Fibroblast of skin of left quadriceps (primary cell): ENCODE measurements around the gene RBPJL.
A peak's percentile ranks its signal among the peaks of the same experiment; 100 is the strongest.

ENCODE experiments used
- DNase-seq, 2 experiments: peaks; one replicate each; pipeline ENCODE4 v3.0.0-alpha.2; 2013; ENCODE audit warnings: low read depth in 2 of 2

The RBPJL gene

DNA sequence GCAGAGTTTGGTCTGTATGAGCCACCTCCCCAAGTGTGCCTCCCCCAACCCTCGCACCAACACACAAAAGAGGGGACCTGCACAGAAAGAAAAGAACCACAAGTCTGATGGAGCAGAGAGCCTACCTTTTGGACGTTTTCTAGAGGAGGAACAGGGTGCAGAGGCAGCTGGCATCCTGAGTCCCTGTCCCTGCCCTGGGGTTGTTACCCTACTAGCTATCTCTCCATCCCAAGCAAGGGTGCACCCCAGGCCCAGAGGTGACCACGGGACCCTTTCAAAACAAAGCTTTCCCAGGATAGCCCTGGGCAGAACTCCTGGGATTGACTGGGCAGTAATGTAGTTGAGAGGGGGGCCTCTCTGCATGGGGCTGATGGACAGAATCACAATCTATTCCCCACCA, 11.2 kb downstream of the RBPJL start:
- DNase-seq: no peak

DNA sequence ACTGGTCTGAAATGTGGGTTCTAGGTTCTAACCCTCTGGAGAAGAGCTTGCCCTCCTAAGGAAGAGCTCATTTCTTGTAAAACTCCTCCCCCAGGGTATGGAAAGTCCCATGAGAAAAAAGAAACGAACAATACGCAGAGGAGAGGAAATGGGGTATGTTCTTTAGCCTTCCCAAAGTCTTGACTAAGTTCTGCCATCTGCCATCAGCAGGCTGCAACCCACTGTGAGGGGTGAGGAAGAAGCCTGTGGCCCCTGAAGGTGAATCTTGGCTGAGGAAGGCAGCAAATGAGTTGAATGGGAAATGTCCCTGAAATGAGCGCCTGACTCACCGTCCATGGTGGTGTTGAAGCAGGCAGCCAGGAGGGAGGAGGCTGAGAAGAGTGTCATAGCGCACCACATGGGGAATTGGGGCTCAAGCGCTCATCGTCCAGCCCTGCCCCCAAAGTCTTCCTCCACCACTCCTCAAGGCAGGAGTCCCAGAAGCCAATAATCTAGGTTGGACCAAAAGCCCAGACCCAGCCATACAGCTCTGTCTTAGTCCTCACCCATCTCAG, 11.8 kb downstream of the RBPJL start:
- DNase-seq: no peak

DNA sequence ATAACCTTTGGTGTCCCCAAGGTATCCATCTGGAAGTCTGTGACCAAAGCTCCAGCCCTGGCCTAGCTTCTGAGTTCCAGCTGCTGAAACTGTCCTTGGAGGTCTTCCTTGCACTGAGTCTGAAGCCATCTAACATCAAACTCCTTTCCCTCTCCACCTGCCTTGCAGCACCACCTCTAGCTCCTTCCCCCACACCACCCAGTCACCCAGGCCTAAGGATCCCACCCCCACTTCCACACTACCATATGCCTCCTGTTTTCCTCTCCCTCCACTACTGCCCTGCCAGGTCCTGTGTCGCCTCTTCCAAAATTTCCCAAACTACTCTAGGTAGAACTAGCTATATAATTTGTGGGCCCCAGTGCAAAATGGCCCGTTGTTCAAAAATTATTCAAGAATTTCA, 12.3 kb downstream of the RBPJL start:
- no peak for DNase-seq

DNA sequence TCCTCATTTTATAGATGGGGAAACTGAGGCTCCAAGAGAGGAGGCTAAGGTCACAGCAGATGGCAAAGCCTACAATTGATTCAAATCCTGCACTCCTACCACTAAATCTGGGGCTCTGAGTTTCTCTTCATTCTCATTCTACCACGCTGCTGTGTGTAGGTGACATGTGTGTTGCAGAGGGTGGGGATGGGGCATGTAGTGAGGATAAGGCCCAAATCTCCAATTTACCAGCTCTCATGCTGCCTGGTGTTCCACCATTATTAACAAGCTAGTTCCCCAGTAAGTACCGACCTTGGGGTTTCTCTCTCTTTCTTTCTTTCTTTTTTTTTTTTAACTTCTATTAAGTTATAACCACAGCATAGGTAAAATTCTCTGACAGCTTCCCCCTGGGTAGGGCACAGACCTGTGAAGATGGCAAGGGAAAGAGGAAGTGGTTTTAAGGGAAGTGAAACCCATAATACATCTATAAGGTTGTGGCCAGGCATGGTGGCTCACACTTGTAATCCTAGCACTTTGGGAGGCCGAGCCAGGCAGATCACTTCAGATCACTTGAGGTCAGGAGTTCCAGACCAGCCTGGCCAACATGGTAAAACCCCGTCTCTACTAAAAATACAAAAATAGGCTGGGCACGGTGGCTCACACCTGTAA, 14.4 kb downstream of the RBPJL start:
- DNase-seq: no peak

DNA sequence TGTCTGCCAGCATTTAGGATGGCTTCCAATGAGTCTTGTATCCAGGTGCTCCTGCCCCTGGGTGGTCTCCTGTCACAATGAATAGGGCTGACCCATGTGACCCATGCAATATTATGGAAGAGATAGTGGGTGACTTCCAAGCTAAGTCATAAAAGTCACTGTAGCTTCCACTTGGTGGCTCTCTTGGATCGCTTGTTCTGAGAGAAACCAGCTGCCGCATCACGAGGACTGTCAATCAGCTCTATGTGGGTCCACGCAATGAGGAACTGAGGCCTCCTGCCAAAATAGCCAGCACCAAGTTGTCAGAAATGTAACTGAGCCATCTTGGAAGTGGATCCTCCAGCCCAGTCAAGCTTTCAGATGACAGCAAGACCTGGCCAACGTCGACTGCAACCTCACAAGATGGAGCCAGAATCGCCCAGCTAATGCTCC, 16.3 kb downstream of the RBPJL start:
- no peak for DNase-seq

DNA sequence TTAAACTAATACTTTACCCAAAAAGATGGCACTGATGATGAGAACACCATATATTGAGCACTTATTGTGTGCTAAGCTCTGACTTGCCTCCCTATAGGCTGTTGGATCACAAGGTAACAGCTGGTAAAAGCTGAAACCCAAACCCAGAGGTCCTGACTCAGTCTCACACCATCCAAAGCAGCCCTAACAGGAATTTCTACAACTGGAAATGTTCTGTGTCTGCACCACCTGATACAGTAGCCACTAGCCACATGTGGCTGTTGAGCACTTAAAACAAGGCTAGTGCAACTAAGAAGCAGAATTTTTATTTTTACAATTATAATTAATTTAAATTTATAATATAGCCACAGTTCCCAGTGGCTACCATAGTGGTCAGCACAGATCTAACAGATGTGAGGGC, 17.1 kb downstream of the RBPJL start:
- no peak for DNase-seq

DNA sequence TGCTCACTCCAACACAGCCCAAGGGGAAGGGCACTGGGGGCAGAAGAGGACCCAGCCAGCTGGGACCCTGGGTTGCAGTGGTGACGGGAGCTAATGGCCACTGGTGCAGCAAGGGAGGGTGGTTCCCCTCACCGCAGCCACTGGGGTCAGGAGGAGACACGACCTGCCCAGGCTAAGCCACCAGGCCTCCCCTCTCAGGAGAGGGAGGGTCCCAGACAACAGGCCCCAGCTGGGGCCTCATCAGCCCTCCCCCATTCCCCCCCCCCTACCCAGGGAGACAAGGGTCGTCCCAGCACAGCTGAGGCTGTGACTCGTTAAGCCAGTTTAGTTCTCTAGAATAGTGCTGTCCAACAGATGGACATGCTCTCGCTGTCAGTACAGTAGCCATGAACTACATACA, 18.7 kb downstream of the RBPJL start:
- no peak for DNase-seq

DNA sequence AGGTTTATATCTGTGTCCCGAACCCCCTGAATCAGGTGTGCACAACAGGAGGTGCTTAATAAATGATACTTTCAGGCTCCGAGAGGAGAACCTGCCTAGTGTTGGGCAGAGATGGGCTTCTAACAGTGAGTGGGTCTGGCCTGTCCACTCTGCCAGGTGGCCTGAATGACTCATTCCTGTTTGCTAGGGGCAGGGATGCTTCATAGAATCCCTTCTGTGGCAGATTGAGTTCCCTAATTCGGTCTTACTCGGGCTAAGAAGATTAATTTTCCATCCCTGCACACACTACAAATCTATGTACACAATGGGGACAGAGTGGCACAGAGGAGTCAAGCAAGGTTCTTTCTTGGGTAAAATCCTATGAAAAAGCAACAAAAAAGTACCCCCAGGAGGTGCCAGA, 21.8 kb downstream of the RBPJL start:
- DNase-seq: no peak

DNA sequence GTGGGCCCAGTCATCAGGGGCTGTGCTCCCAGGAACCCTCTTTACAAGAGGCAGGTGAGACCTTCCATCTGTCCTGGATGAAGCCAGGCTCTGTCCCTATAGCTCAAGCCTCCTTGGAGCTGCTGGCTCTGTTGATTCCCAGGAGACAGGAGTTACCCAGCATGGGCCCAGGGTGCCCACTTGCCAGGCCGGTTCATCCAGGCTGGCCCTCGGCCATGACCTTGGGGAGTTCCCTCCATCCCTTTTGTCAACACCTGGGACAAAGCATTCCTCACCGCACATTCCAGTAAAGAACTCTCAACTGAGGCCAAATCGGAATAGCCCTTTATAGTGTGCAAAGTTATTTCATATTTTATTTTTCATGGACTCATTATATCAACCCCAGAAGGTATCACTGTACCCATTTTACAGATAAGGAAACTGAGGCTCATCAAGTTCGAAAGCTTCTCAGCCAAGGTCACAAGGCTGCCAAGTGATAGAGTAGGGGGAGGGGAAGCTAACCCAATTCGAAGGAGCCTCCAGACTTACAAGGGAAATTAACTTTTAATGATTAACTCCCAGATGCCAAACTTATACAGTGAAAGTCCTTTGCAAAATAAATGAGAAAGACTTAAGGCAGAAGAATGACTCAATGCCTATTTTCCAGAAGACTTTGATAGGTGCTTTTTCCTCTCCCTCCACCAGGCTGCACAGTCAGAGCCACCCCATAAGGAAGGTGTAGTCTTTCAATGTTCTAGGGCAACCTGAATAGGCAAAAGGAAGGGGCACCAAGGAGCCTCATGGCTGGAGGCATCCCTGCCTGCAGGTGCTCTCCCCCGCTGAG, 23.1 kb downstream of the RBPJL start:
- no peak for DNase-seq

DNA sequence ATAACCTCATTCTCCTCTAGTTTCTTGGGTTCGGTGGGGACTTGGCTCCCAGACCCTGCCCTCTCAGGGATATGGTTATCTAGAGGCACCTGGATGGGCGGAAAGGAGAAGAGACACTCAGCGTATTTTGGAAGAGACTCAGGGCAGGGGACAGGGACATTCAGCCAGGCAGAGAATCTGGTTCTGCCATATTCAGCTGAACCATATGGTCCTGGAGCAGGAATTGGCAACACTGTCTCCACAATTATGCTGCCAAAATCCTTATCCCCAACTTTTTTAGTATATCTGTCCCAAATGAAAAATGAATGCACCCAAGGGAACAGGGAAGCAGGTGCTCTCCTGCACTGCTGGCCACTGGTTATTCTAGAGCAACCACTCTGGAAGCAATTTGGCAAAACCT, 23.8 kb downstream of the RBPJL start:
- DNase-seq: no peak

DNA sequence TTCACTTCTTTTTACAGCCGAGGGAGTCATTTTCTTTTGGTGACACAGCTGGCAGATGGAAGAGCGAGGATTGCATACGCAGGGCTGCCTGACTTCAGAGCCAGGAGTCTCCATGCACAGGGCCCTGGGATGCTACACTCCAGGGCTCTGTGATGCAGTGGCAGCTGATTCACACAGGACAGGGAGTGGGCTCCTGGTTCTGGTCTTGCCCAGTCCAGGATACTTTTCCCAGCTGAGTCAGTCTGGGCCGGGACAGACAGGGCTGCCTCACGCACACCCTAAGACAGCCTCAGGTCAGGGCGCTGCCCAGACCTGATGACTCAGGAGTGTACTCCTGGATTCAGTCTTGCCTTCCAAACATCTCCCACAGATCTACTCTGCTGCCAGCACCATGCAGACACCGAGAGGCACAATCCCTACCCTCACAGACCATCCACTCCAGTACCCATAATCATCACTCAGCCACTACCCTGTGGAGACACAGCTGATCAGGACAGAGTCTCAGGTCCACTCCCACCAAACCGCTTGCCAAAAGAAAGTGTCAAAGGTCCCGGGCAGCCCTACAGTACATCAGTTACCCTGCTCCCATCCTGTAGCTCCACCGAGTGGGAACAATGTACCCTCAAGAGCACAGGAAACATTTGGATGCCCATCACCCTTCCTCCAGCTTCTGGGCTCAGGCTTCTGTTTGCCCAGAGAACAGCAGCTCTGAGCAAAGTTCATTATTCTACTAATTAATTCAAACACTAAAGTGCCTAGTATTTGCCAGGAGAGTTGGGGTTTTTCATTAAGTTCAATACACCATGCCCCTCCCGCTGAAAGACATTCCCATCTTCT, 30.1 kb downstream of the RBPJL start:
- DNase-seq: no peak

DNA sequence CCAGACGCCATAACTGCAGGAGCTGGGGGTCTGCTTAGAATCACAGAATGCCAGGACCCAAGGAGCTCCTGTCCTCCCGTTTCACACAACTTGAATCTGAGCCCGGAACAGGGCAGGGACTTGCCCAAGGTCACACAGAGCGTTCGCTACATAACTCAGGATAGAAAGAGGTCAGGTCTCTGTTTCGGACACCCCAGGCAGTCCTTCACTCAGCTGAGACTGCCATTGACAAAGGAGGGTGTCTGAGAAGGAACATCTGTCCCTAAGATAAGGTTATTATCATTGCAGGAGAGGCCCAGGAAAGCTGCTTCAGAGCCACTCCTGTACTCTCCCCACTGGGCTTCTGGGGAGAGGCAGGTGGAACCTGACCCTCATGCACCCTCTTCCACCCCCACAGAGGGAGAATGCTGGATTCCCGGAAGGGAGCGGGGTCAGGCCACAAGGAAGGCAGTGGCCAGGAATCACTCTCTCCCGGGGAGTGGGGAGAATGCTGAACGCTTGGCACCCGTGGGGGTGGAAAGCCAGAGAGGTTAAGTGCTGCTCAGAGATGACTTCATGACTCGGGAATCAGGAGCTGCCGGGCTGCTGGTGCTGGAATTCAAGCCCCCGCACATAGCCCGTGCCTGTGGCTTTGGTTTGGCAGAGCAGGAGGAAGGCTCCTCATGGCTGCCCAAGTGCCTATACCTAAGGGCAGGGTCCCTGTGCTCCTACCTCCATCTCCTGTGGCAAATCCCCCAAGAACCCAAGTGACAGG, 30.9 kb downstream of the RBPJL start:
- peak; percentile 73 to 78 for DNase-seq

DNA sequence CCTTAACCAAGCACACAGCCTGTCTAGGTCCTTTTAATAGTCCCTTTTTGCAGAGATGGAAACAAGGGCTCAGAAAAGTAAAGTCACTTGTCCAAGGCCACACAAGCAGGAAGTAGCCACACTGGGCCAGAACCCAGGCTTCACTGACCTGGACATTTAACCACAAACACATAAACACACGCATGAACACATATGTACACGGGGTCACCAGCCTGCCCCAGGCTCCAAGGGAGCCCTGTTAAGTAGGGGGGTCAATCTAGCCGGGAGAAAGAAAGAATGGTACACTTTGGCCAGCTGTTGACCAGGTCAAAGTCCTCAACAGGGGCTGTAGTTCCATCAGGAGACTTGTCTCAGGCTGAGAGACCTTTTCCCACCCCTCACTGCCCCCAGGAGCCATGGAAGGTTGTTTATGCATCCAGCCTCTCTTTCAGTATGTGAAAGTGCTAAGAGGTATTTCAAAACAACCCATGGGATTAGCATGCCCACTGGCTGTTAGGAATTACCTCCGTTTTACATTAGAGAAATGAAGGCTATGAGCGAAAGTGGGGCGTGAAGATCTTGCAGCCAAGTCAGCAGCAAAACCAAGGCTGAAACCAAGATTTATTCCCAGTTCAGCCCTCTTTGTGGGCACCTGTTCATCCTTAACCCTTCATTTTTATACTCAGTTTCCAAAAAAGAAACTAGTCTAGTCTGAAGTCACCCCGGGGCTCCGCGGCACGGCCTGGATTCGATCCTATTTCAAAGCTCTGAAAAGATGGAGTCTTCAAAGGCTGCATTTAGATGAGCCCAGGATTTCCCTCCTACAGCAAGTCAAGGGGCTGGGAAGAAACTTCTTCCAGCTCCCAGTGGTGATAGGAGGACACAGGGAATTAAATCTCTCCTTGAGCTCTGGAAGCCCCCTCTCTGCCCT, 31.7 kb downstream of the RBPJL start:
- no peak for DNase-seq

DNA sequence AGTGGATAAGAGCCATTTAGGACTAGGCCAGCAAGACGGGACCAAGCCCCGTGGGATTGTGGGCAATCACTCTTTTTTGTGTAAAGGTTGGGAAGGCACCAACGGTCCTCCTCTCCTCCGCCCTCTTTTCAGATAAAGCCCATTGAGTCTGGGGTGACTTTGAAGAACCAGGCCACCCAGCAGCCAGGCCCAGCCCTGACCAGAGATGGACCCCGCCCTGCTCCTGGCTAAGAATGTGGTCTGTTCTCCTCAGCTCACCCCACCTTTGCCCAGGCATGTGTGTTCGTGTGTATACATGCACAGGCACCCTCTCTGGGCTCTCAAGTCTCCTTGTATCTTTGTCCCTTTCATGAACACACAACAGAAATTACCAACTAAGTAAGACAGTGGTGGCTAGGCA, 32.4 kb downstream of the RBPJL start:
- no peak for DNase-seq

DNA sequence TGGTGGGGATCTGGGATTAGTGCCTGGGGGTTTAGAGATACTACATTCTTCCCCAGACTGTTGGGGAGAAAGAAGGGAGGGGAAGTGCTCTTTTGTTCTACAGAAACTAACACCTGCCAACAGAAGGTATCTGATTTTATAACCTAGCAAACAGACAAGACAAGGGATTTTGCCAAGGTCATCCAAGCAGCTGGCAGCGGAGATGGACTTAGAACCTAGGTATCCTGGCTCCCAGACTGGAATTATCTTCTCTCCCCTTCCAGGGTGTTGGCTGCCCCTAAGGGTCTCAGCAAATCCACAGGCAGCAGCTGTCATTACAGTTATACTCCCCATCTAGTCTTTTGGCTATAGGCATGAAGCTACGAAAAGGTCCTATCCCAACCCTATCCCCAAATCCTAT, 33.2 kb downstream of the RBPJL start:
- no peak for DNase-seq

DNA sequence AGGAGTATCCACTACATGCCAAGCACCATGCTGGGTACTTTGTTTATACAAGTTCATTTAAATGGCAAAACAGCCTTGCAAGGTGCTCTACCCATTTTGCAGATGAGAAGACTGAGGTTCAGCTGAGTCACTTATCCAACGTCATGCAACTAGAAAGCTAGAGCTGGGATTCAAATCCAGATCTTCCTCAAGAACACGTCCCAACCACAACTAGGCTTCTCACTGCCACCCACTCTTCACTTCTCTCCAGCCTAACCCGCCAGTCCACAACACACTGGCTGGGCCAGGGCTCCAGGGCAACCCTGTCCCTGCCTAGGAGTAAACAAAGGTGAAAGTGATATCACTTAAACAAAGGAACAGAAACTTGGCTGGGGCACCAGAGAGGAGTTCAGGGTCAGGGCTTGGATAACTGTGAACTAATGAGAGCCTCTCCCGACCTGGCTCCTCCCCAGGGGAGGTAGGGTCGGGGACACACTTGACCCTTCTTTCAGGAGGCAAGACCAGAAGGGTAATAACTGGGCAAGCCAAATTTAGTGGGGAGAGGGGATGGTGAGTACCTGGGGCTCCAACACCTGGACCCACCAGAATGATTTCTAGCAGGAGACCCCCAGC, 33.7 kb downstream of the RBPJL start:
- no peak for DNase-seq

DNA sequence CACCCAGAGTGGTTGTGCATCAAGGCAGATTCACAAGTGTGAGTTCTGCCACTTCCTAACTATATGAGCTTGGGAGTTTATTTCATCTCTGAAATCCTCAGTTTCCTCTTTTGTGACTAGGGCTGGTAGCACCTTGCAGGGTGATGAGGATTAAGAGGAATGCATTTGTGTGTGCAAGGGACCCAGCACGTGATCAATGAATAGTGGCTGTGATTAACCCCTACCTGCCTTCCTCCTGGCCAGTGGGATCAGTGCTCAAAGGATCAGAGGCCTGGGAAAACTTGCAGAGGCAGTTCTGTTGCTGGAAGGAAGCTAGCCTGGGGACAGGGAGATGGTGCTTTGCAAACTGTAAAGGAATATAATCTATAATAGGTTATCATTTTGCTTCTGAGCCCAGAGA, 34.3 kb downstream of the RBPJL start:
- DNase-seq: no peak

DNA sequence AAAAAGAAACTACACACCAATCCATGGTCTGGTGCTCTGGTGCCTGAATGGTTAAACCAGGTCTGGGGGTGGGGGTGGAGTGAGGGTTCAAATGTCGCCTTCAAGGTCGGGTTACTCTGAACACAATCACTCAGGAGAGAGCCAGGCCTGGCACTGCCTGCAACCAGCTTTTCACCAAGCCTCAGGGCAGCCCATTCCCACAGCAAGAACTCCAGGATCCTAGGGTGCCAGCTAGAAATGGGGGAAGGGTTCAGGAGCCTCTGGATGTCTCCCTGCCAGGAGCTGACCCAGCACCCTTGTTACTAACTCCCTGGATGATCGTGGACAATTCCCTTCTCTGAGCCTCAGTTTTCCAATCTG, 34.9 kb downstream of the RBPJL start:
- no peak for DNase-seq

DNA sequence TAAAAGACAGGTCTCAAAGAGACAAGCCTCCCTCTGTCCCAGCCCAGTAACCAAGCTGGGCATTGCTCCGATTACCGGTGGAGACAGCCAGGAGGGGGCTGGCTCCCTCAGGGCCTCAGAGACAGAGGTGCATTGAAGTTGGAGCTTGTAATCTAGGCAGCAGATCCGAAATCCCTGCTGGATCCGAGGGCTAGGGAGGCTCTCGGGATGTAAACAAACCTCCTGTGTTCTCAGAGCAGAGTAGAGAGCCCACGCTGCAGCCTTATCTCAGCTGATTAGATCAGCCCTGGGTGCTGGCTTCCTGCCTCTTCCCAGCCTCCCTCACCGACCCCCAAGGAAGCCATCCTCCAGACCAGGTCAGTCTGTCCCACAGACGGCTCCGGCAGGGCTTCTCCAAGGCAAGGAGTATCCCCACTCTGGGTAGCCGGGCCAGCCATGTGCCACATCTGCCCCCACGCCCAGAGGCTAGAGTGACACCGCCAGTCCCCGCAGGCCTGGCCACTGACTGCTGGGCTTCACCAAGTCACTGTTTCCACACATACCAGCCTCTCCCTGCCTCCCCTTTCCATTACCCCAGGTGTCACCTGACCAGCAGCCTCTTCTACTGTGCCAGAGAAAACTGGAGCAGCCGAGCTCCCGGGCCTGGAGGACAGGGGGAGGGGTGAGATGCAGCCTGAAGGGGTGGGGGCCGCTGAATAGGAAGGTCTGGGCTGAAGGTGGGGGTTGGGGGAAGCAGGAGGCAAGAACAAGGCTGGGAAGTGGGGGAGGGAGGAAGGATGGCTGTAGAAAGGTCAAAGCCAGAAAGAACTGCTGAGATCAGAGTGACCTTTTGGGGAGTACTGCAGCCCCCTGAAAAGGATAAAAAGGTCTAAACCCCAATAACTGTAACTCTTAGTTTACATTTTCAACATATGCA, 35.6 kb downstream of the RBPJL start:
- DNase-seq: no peak
